CD4-positive, alpha-beta T cell (primary cell): ENCODE results near the gene HASPIN. TPM values are rescaled to one million over a fixed set of nuclear protein-coding genes. Genes with fewer than 3 reads are reported as not detected.
"Not testable (repeated sequence)": the region's sequence is repeated elsewhere in the genome, so short reads cannot be mapped to it uniquely, and the experiment has no call there.

ENCODE experiments used
- ATAC-seq: fragments of 200-7000 bp; cut with Tn5 transposase; one replicate; pipeline ENCODE4 v1.10.0; 2022; ENCODE audit warnings: mild to moderate bottlenecking; ENCODE audit not compliant: poor library complexity
- CTCF ChIA-PET: fragments of 350-600 bp; sonication (Branson Sonifier 250); formaldehyde crosslinking; loops from one replicate; lab custom pipeline; 2021; ENCODE audit warnings: antibody characterized with exemption, inconsistent platforms; lab: Charles Lee
- POLR2A ChIA-PET: fragments of 350-600 bp; sonication (Branson Sonifier 250); formaldehyde crosslinking; loops from one replicate; lab custom pipeline; 2021; ENCODE audit warnings: antibody characterized with exemption, inconsistent platforms; lab: Charles Lee
- DNase-seq, 14 experiments: peaks; one replicate each; pipeline ENCODE4 v3.0.0-alpha.2; 2013 to 2020; ENCODE audit warnings: mixed read lengths in 2 of 14
- H3K27ac ChIP-seq, 2 donors: one replicate each; pipeline versions ENCODE4 v1.5.1 to v1.7.0; 2013; ENCODE audit warnings: low read length in 2 of 2, low read depth in 1 of 2, mild to moderate bottlenecking in 1 of 2
- H3K27me3 ChIP-seq, 2 experiments: 1 replicate in 1 of 2; 2 replicates in 1 of 2; pipeline versions ENCODE4 v1.6.1 to v1.7.0; 2013; ENCODE audit warnings: low read length in 2 of 2, control low read depth in 1 of 2, mild to moderate bottlenecking in 1 of 2, moderate library complexity in 1 of 2; ENCODE audit not compliant: insufficient read depth in 2 of 2, control insufficient read depth in 1 of 2
- H3K36me3 ChIP-seq: one replicate; pipeline ENCODE4 v1.6.1; 2013; ENCODE audit warnings: low read length, control low read depth; ENCODE audit not compliant: insufficient read depth
- H3K4me1 ChIP-seq: one replicate; pipeline ENCODE4 v1.6.1; 2013; ENCODE audit warnings: low read length, control low read depth; ENCODE audit not compliant: insufficient read depth
- H3K4me3 ChIP-seq: one replicate; pipeline ENCODE4 v1.5.1; 2013; ENCODE audit warnings: mild to moderate bottlenecking, low read length, moderate library complexity
- H3K9me3 ChIP-seq, 2 experiments: 1 replicate in 1 of 2; 2 replicates in 1 of 2; pipeline versions ENCODE4 v1.6.1 to v1.7.0; 2013; ENCODE audit warnings: low read length in 2 of 2, mild to moderate bottlenecking in 2 of 2, control low read depth in 1 of 2, moderate library complexity in 1 of 2; ENCODE audit not compliant: control insufficient read depth in 1 of 2, insufficient read depth in 1 of 2
- H3K27ac Mint-ChIP-seq: one replicate; pipeline ENCODE4 v1.8.0; 2020; ENCODE audit warnings: mixed read lengths
- H3K27me3 Mint-ChIP-seq: one replicate; pipeline ENCODE4 v1.8.0; 2021; ENCODE audit warnings: mixed read lengths
- H3K36me3 Mint-ChIP-seq: one replicate; pipeline ENCODE4 v1.8.0; 2021; ENCODE audit warnings: low read depth, mixed read lengths
- H3K4me1 Mint-ChIP-seq: one replicate; pipeline ENCODE4 v1.8.0; 2021; ENCODE audit warnings: low read depth, mixed read lengths
- H3K4me3 Mint-ChIP-seq: one replicate; pipeline ENCODE4 v1.8.0; 2020; ENCODE audit warnings: mild to moderate bottlenecking, mixed read lengths
- H3K9me3 Mint-ChIP-seq: one replicate; pipeline ENCODE4 v1.8.0; 2020; ENCODE audit warnings: mixed read lengths
- CTCF ChIP-seq: fragments of 200-600 bp; IDR thresholded peaks from one replicate; pipeline ENCODE4 v1.8.0; 2022; ENCODE audit warnings: antibody characterized with exemption, mild to moderate bottlenecking
- intact Hi-C, 2 experiments: fragments of 100-400 bp; cut with DNase I in 1 of 2; cut with micrococcal nuclease in 1 of 2; formaldehyde crosslinking; loops; one replicate each; pipeline versions ENCODE4 v1.15.1 to v1.9.0; 2023 to 2025; cut with DNase I, micrococcal nuclease
- total RNA-seq, 174 experiments: library from RNA in 2 of 174; stranded (reverse) in 2 of 174; gene quantifications; one replicate each; pipeline ENCODE4 v1.2.3 and lab custom pipeline; 2021 to 2026

Gene HASPIN
- total RNA-seq, 2 experiments from 2014 or later: 0.22 to 0.25 TPM

DNA sequence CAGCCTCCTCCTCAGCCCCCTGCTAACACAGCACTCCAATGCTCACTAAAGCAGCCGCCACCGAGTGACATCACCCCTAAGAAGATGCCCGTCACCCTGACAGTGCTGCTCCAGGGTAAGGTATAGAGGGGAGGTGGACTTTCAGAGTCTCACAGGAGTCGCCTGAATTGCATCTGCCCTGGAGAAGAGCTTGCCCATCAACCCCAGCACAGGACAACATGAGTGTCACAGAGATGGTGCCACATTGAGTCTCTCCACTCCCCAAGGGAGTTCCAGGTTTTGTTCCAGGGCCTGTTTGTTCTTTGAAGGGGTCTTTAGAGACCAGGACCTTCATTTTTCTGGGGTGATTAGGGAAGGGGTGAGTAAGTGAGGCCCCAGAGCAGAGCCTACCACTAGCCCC, 25.6 kb upstream of the HASPIN start:
- peaks cover 31% of the 10 kb centered on the region for H3K4me1 ChIP-seq
- POLR2A ChIA-PET: no interaction called here
- Mint-ChIP-seq H3K4me3 (peak overlapping the region; percentile 76), H3K9me3 (no peaks in the 10 kb centered on the region), H3K36me3 (no peaks in the 10 kb centered on the region), H3K27ac (no peak overlapping the region), H3K4me1 (peaks cover 33% of the 10 kb centered on the region), H3K27me3 (no peaks in the 10 kb centered on the region)
- ATAC-seq (no peak), DNase-seq (no peak)
- H3K36me3 ChIP-seq: no peaks in the 10 kb centered on the region
- H3K9me3 ChIP-seq: no peaks in the 10 kb centered on the region
- H3K27me3 ChIP-seq: no peaks in the 10 kb centered on the region
- CTCF ChIA-PET: no interaction called here
- intact Hi-C loops: no loop called here
- no peak overlapping the region for H3K4me3 ChIP-seq
- H3K27ac ChIP-seq: no peak overlapping the region
- no peak for TF ChIP-seq CTCF

GRCh38 chr17:3699951-3700350, 23.8 kb upstream of the HASPIN start:
- ChIA-PET POLR2A (interaction anchor here (0.7 kb wide), 1 partner anchor 1610 kb away, joined by 3 read pairs; no protein-coding TSS in a partner anchor), CTCF (no interaction called here)
- no peaks in the 10 kb centered on the region for H3K9me3 Mint-ChIP-seq
- Histone ChIP-seq H3K9me3 (no peaks in the 10 kb centered on the region), H3K36me3 (no peaks in the 10 kb centered on the region), H3K27me3 (no peaks in the 10 kb centered on the region), H3K4me1 (peaks cover 13% of the 10 kb centered on the region), H3K27ac (no peak overlapping the region), H3K4me3 (no peak overlapping the region)
- no peak overlapping the region for H3K27ac Mint-ChIP-seq
- intact Hi-C loops: no loop called here
- no peaks in the 10 kb centered on the region for H3K36me3 Mint-ChIP-seq
- no peak overlapping the region for H3K4me3 Mint-ChIP-seq
- DNase-seq (no peak), ATAC-seq (no peak)
- no peak for TF ChIP-seq CTCF
- H3K27me3 Mint-ChIP-seq: no peaks in the 10 kb centered on the region
- H3K4me1 Mint-ChIP-seq: peaks cover 18% of the 10 kb centered on the region

- H3K27me3 Mint-ChIP-seq, H3K36me3 ChIP-seq, H3K36me3 Mint-ChIP-seq, H3K4me3 ChIP-seq, H3K4me3 Mint-ChIP-seq, H3K9me3 ChIP-seq, POLR2A ChIA-PET, DNase-seq, intact Hi-C loops, H3K4me1 Mint-ChIP-seq, H3K27ac Mint-ChIP-seq, H3K27me3 ChIP-seq, H3K27ac ChIP-seq, H3K4me1 ChIP-seq, H3K9me3 Mint-ChIP-seq, ATAC-seq: not testable (repeated sequence)
- CTCF ChIA-PET: interaction anchor here (0.5 to 0.6 kb wide), 2 partner anchors 35 to 150 kb away, joined by 3 to 4 read pairs; no protein-coding TSS in a partner anchor
These were observed 21.6 kb upstream of the HASPIN start for GRCh38 chr17:3702041-3702539.
